ENCODE results near the gene SEC24B. TPM values are rescaled to one million over a fixed set of nuclear protein-coding genes. Genes with fewer than 3 reads are reported as not detected.
A peak's percentile ranks its signal among the peaks of the same experiment; 100 is the strongest.

SEC24B gene
- total and polyA plus RNA-seq, 4 donors, result 12.2 to 38.2 (median 16.3) TPM

DNA sequence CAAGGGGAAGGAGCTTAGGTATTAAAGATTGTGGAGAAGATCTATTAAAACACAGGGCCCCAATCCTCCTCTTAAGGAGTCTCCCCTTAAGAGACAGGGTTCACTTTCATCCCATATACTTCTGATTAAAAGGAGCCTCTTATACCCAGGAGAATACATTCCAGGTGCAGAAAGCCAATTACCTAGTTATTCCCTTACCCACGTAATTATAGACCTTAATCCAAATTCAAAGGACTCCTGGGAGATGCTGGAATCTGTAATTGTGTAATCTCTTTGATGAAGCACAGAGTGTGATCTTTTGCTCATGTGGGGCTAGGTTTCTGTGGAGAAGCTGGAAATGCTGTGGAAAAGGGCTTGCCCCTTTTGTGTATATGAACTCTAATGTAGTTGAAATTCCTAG is 1.4 kb upstream of the SEC24B start:
- DNase-seq (ENCODE audit: low spot score), result no peak
- WGBS, result 75% methylated on average over 1 of the region's 1 CpG
- Histone ChIP-seq H3K27me3 (ENCODE audit: control insufficient read depth in 4 of 4, insufficient read depth in 4 of 4, low read length in 3 of 4) (no peaks in the 10 kb centered on the region), H3K9ac (ENCODE audit: low read depth in 1 of 2, low read length in 2 of 2) (peak overlapping the region in 1 of 2 donors; percentile 92), H3K4me1 (ENCODE audit: control insufficient read depth in 4 of 4, insufficient read depth in 4 of 4, low read length in 3 of 4) (peaks cover 4 to 28% (median 20%) of the 10 kb centered on the region in 4 donors), H3K4me3 (ENCODE audit: low read depth in 1 of 3, low read length in 3 of 3) (no peak overlapping the region), H3K27ac (ENCODE audit: low read depth in 1 of 2, low read length in 2 of 2) (peak overlapping the region in 1 of 2 donors; percentile 95), H3K9me3 (ENCODE audit: control insufficient read depth in 4 of 4, low read length in 3 of 4) (no peaks in the 10 kb centered on the region), H3K36me3 (ENCODE audit: control insufficient read depth in 4 of 4, insufficient read depth in 3 of 4, low read depth in 1 of 4, low read length in 3 of 4) (no peaks in the 10 kb centered on the region)
- TF ChIP-seq ATF3 (IDR thresholded peaks at IDR 0.05), result no peak
- no peak for TF ChIP-seq GABPA (IDR thresholded peaks at IDR 0.05 in 1 of 2, conservative IDR thresholded peaks at IDR 0.05 in 1 of 2)
- TF ChIP-seq EGR1 (IDR thresholded peaks at IDR 0.05; ENCODE audit: low read depth in 2 of 2), result no peak
- TF ChIP-seq SP1 (IDR thresholded peaks at IDR 0.05), result no peak
- TF ChIP-seq HNF4A (conservative IDR thresholded peaks at IDR 0.05), result no peak
- no peak for TF ChIP-seq RXRA (IDR thresholded peaks at IDR 0.05)
- TF ChIP-seq FOXA1 (IDR thresholded peaks at IDR 0.05), result no peak

- peak overlapping the region in 2 of 3 donors; percentile 72 to 100 for H3K4me3 ChIP-seq (ENCODE audit: low read depth in 1 of 3, low read length in 3 of 3)
- H3K27me3 ChIP-seq (ENCODE audit: control insufficient read depth in 4 of 4, insufficient read depth in 4 of 4, low read length in 3 of 4), result no peaks in the 10 kb centered on the region
- no peak for DNase-seq (ENCODE audit: low spot score)
- H3K9me3 ChIP-seq (ENCODE audit: control insufficient read depth in 4 of 4, low read length in 3 of 4), result no peaks in the 10 kb centered on the region
- TF ChIP-seq REST (IDR thresholded peaks at IDR 0.05) (peak; percentile 9), RAD21 (IDR thresholded peaks at IDR 0.05) (no peak)
- peak overlapping the region; percentile 92 to 95 for H3K27ac ChIP-seq (ENCODE audit: low read depth in 1 of 2, low read length in 2 of 2)
- H3K4me1 ChIP-seq (ENCODE audit: control insufficient read depth in 4 of 4, insufficient read depth in 4 of 4, low read length in 3 of 4), result peaks cover 4 to 30% (median 22%) of the 10 kb centered on the region in 4 donors
- no peaks in the 10 kb centered on the region for H3K36me3 ChIP-seq (ENCODE audit: control insufficient read depth in 4 of 4, insufficient read depth in 3 of 4, low read depth in 1 of 4, low read length in 3 of 4)
- peak overlapping the region; percentile 84 to 92 for H3K9ac ChIP-seq (ENCODE audit: low read depth in 1 of 2, low read length in 2 of 2)
- 45% methylated on average over 3 of the region's 3 CpGs for WGBS
Measured at GRCh38 chr4:109432696-109433095, 919 bp upstream of the SEC24B start.

DNA sequence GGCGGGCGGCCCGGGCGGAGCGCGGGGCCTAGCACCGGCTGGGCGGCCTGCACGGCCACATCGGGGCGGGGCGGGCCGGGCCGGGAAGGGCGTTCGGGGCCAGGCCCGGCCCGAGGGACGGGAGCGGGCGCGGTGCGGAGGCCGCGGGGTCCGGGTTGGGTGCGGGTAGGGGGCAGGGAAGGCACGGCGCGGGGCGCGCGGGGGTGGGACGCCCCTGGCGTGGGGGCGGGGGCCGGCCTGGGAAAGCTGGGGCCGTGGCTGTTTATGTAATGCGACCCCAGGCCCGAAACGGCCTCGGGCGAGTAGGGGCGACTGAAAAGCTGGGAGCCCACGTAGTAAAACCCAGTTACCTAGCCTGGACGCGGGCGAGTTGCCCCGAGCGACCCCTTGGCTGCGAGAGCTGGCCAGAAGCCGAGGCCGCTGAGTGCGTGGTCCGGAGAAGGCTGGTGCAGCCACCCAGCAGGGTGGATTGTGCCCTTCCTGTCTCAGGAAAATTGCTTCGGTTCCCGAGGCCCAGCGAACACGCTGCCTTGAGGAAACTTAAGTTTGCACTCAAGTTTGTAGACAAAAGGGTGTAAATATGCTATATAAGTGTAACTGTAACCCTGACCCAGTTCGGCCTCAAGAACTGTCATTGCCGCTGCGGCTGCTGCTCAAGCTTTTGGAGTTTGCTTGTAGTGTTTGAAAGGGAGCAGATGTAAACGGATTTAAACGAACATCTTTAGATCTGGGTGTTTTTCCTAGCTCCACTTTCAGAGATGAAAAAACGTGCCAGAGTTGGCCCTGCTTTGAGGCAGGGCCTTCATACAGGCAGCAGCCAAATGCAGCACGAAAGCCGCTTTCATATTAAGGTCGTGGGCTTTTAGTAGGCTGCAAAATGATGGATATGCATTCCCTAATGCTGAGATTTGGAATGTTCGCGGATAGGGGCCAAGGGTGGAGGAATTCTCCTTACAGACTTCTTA is 674 bp downstream of the SEC24B start:
- H3K4me1 ChIP-seq (ENCODE audit: control insufficient read depth in 4 of 4, insufficient read depth in 4 of 4, low read length in 3 of 4), result peaks cover 5 to 46% (median 33%) of the 10 kb centered on the region in 4 donors
- TF ChIP-seq EGR1 (IDR thresholded peaks at IDR 0.05; ENCODE audit: low read depth in 2 of 2) (no peak), NR2F2 (IDR thresholded peaks at IDR 0.05) (no peak), SP1 (IDR thresholded peaks at IDR 0.05) (no peak), JUND (IDR thresholded peaks at IDR 0.05) (no peak), HNF4A (conservative IDR thresholded peaks at IDR 0.05) (no peak), FOXA2 (IDR thresholded peaks at IDR 0.05) (no peak), FOXA1 (IDR thresholded peaks at IDR 0.05) (no peak), REST (IDR thresholded peaks at IDR 0.05) (no peak), GABPA (IDR thresholded peaks at IDR 0.05 in 1 of 2, conservative IDR thresholded peaks at IDR 0.05 in 1 of 2) (no peak), HNF4G (IDR thresholded peaks at IDR 0.05) (no peak), YY1 (IDR thresholded peaks at IDR 0.05) (no peak), RAD21 (IDR thresholded peaks at IDR 0.05) (no peak), RXRA (IDR thresholded peaks at IDR 0.05) (no peak)
- TF ChIP-seq, protein P1, sequence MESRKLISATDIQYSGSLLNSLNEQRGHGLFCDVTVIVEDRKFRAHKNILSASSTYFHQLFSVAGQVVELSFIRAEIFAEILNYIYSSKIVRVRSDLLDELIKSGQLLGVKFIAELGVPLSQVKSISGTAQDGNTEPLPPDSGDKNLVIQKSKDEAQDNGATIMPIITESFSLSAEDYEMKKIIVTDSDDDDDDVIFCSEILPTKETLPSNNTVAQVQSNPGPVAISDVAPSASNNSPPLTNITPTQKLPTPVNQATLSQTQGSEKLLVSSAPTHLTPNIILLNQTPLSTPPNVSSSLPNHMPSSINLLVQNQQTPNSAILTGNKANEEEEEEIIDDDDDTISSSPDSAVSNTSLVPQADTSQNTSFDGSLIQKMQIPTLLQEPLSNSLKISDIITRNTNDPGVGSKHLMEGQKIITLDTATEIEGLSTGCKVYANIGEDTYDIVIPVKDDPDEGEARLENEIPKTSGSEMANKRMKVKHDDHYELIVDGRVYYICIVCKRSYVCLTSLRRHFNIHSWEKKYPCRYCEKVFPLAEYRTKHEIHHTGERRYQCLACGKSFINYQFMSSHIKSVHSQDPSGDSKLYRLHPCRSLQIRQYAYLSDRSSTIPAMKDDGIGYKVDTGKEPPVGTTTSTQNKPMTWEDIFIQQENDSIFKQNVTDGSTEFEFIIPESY (IDR thresholded peaks at IDR 0.05), result no peak
- TF ChIP-seq, protein P2, sequence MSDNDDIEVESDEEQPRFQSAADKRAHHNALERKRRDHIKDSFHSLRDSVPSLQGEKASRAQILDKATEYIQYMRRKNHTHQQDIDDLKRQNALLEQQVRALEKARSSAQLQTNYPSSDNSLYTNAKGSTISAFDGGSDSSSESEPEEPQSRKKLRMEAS (IDR thresholded peaks at IDR 0.05), result no peak

More for the DNA sequence above, 674 bp downstream of the SEC24B start:
- no peaks in the 10 kb centered on the region for H3K27me3 ChIP-seq (ENCODE audit: control insufficient read depth in 4 of 4, insufficient read depth in 4 of 4, low read length in 3 of 4)
- H3K27ac ChIP-seq (ENCODE audit: low read depth in 1 of 2, low read length in 2 of 2), result peak overlapping the region; percentile 92 to 95
- H3K9me3 ChIP-seq (ENCODE audit: control insufficient read depth in 4 of 4, low read length in 3 of 4), result no peaks in the 10 kb centered on the region
- no peaks in the 10 kb centered on the region for H3K36me3 ChIP-seq (ENCODE audit: control insufficient read depth in 4 of 4, insufficient read depth in 3 of 4, low read depth in 1 of 4, low read length in 3 of 4)
- H3K9ac ChIP-seq (ENCODE audit: low read depth in 1 of 2, low read length in 2 of 2), result peak overlapping the region; percentile 83 to 92
- 1% methylated on average over 70 of the region's 70 CpGs for WGBS
- H3K4me3 ChIP-seq (ENCODE audit: low read depth in 1 of 3, low read length in 3 of 3), result peak overlapping the region; percentile 88 to 100 (median 98)
- peak; percentile 61 for DNase-seq (ENCODE audit: low spot score)

Measured in liver (tissue), 9 donors.